Epithelial cell of esophagus (primary cell): ENCODE results near the gene RNF152.

Experiments
- DNase-seq: peaks from one replicate; pipeline ENCODE4 v3.0.0; 2010; ENCODE audit warnings: low read depth
- H3K4me3 ChIP-seq: 2 replicates; pipeline ENCODE4 v1.5.1; 2011; ENCODE audit warnings: mild to moderate bottlenecking, low read length, control low read depth
- TF ChIP-seq, protein P1 (sequence below): IDR thresholded peaks from 2 replicates; pipeline ENCODE4 v1.5.1; 2011; ENCODE audit warnings: low read depth, mild to moderate bottlenecking, low read length, control low read depth, inconsistent platforms; ENCODE audit not compliant: insufficient read depth; ENCODE audit errors: missing control alignments

Gene RNF152

DNA sequence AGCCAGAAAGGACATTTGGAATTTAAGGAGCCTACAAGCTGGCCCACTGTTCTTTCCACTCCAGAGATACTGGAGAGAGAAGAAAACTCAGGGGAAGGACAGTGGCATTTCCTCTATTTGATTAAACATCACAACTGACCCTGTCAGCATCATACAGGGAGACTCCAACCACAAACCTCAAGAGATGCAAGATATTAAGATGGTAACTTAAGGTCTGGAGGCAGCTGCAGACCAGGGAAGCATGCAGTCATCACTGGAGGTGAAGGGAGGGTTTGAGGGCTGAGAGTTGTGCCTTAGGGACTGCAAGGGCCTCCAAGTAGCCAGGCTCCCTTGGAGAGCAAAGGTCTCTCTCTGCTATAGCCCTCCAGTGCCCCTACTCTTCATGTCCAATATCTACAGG lies 67.4 kb downstream of the RNF152 start:
- no peak overlapping the region for H3K4me3 ChIP-seq
- no peak for DNase-seq
- TF ChIP-seq, protein P1, sequence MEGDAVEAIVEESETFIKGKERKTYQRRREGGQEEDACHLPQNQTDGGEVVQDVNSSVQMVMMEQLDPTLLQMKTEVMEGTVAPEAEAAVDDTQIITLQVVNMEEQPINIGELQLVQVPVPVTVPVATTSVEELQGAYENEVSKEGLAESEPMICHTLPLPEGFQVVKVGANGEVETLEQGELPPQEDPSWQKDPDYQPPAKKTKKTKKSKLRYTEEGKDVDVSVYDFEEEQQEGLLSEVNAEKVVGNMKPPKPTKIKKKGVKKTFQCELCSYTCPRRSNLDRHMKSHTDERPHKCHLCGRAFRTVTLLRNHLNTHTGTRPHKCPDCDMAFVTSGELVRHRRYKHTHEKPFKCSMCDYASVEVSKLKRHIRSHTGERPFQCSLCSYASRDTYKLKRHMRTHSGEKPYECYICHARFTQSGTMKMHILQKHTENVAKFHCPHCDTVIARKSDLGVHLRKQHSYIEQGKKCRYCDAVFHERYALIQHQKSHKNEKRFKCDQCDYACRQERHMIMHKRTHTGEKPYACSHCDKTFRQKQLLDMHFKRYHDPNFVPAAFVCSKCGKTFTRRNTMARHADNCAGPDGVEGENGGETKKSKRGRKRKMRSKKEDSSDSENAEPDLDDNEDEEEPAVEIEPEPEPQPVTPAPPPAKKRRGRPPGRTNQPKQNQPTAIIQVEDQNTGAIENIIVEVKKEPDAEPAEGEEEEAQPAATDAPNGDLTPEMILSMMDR = no peak

DNA sequence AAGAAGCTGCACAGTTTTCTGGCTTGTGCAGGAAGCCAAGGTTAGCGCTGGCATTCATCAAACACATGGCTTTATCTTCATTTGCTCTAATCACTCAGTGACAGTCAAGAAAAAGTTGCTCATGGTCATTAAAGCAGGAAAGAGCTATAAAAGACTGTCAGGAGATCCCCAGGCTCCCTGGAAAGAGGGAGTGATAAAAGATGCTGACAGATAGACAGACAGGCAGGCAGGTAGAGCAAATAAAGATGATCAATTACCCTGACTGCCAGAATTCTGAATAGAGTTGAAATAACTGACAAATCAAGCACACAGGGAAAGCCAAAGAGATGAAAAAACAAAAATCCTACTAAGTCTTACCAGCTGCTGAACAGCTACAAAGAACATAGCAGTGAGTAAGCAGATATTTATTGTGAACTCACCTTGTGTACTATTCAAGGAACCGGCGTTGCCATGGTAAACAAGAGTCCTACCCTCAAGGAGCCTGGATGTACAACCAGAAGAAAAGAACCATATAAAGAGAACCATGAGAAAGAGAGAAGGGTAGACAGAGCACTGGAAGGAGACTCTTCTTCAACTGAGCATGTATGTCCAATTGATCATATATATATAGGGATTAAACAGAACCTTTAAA lies 68.0 kb downstream of the RNF152 start:
- H3K4me3 ChIP-seq = no peak overlapping the region
- peak; percentile 10 for DNase-seq
- TF ChIP-seq, protein P1 = no peak

DNA sequence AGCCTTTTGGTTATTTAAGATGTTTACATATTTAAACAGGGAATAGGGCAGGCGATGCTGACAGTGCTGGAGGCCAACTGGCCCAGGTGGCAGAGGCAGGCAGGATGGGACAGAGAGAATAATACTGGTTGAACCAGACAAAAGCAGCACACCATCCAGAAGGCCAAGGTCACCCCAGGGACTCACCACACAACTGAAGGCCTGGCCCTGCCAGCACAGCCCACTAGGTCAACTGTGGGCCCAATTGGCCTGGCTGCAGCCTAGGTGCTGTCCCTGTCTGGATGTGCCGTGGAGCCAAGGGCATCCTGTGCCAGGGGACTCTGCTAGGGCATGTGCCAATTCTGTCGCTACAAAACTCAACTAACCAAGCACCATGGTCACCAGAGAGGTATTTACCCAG lies 69.2 kb downstream of the RNF152 start:
- TF ChIP-seq, protein P1 = no peak
- DNase-seq = no peak
- H3K4me3 ChIP-seq = no peak overlapping the region

DNA sequence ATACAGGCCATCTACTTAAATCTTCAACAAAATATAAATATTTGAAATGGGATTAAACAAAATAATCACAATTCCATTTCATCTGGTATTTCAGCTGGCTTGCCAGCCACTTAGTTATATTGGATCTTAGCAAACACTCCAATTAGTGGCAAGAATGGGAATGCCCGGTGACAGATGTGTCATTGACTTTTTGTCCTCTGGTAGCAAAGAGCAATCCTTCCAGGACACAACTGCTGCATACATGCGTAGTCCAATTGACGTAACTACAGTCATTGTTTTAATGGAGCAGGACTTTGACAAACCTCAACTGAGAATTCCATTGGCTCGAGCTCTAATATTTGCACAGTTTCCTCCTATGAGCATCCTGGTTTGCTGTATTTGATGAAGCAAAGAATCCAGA lies 69.9 kb downstream of the RNF152 start:
- DNase-seq = no peak
- no peak overlapping the region for H3K4me3 ChIP-seq
- TF ChIP-seq, protein P1 = no peak

DNA sequence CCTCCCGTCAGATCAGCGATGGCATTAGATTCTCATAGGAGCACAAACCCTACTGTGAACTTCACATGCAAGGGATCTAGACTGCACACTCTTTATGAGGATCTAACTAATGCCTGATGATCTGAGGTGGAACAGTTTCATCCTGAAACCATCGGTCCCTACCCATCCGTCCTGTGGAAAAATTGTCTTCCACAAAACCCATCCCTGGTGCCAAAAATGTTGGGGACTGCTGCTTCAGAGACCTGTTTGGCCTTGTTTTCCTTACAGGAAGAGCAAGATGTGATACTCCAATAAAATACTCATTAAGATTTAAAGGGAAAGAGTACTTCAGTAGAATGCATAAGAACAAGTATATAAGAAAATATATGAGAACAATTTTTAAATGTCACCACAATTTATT lies 71.1 kb downstream of the RNF152 start:
- no peak overlapping the region for H3K4me3 ChIP-seq
- no peak for DNase-seq
- TF ChIP-seq, protein P1 = no peak

DNA sequence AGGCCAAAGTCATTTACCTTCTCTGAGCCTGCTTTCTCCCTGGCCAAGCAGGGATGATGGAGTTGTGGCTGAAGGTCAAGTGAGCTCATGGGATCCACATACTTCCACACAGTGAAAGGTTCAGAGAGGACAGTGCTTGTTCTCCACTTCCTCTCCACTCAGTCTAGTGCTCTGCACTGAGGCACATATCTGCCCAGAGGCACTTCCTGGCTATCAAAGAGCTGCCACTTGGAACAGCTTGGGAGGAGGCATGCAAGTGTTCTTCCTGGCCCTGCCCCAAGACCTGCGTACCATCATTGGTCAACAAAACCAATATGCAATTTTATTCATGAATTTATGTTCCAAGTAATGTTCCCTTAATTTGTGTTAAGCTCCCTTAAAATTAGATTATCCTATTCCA lies 71.9 kb downstream of the RNF152 start:
- TF ChIP-seq, protein P1 = no peak
- no peak overlapping the region for H3K4me3 ChIP-seq
- peak; percentile 34 for DNase-seq

DNA sequence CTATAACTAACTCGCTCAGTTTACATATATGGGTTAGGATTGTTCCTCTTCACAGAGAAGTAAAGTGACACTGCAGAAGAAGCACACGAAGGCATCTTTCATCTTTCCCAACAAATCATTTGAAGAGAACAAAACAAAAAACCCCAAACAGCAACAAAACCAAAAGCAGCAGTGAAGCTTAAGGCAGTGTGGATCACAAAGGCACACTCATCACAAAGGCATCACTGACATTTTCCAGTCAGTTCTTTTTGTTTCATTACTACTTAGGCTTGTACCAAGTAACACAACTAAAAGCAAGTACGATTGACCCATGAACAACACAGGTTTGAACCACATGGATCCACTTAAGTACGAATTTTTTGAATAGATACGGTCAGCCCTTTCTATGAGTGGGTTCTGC lies 75.7 kb downstream of the RNF152 start:
- TF ChIP-seq, protein P1 = no peak
- H3K4me3 ChIP-seq = no peak overlapping the region
- DNase-seq = no peak
